ENCODE results near the gene TRIM9.

- no peak for TF ChIP-seq RARB (CRISPR knock-in tag; IDR thresholded peaks at IDR 0.05)
- TF ChIP-seq ZFP30 (CRISPR knock-in tag; IDR thresholded peaks at IDR 0.05): no peak
- no peak for TF ChIP-seq BACH2 (CRISPR knock-in tag; IDR thresholded peaks at IDR 0.05; ENCODE audit: borderline replicate concordance)
Measured at GRCh38 chr14:50979941-50980850, 114.7 kb downstream of the TRIM9 start.
